NCI-H1048 (cell line): ENCODE data around the gene SORBS1.

ENCODE experiments used
- DNase-seq: peaks from one replicate; lab custom pipeline; 2025; lab: John Stamatoyannopoulos, UW

The SORBS1 gene

GRCh38 chr10:95565336-95565735, 4.2 kb upstream of the SORBS1 start:
- no peak for DNase-seq

GRCh38 chr10:95564291-95564690, 3.1 kb upstream of the SORBS1 start:
- DNase-seq, result no peak

- DNase-seq, result no peak
Observed at GRCh38 chr10:95562341-95562965, 1.3 kb upstream of the SORBS1 start.

GRCh38 chr10:95561864-95562177, 650 bp upstream of the SORBS1 start:
- DNase-seq, result no peak

- no peak for DNase-seq
Observed at GRCh38 chr10:95560278-95561176, 644 bp downstream of the SORBS1 start.

GRCh38 chr10:95559896-95560277, 1.3 kb downstream of the SORBS1 start:
- DNase-seq, result no peak

GRCh38 chr10:95559471-95559870, 1.7 kb downstream of the SORBS1 start:
- DNase-seq, result no peak

- DNase-seq, result no peak
Observed at GRCh38 chr10:95558593-95559320, 2.4 kb downstream of the SORBS1 start.

GRCh38 chr10:95556994-95557767, 4.0 kb downstream of the SORBS1 start:
- no peak for DNase-seq

- no peak for DNase-seq
Observed at GRCh38 chr10:95553674-95554073, 7.5 kb downstream of the SORBS1 start.

- DNase-seq, result no peak
Observed at GRCh38 chr10:95552679-95553342, 8.4 kb downstream of the SORBS1 start.

- DNase-seq, result no peak
Observed at GRCh38 chr10:95550073-95550672, 11.0 kb downstream of the SORBS1 start.

GRCh38 chr10:95547791-95548435, 13.3 kb downstream of the SORBS1 start:
- DNase-seq, result no peak

GRCh38 chr10:95547197-95547596, 14.0 kb downstream of the SORBS1 start:
- no peak for DNase-seq

GRCh38 chr10:95545981-95546380, 15.2 kb downstream of the SORBS1 start:
- DNase-seq, result no peak

- no peak for DNase-seq
Observed at GRCh38 chr10:95544783-95545500, 16.2 kb downstream of the SORBS1 start.

GRCh38 chr10:95543459-95543858, 17.7 kb downstream of the SORBS1 start:
- no peak for DNase-seq

- no peak for DNase-seq
Observed at GRCh38 chr10:95542761-95543160, 18.4 kb downstream of the SORBS1 start.

GRCh38 chr10:95542330-95542729, 18.8 kb downstream of the SORBS1 start:
- DNase-seq, result no peak

GRCh38 chr10:95540514-95541052, 20.6 kb downstream of the SORBS1 start:
- no peak for DNase-seq
